Adrenal gland (tissue), 12 donors: Measurements from ENCODE around the gene OR6C76. TPM values are rescaled to one million over a fixed set of nuclear protein-coding genes. Genes with fewer than 3 reads are reported as not detected.
"Not testable (repeated sequence)": the region's sequence is repeated elsewhere in the genome, so short reads cannot be mapped to it uniquely, and the experiment has no call there.

Source experiments
- DNase-seq, 7 donors: peaks; one replicate each; pipeline ENCODE4 v3.0.0-alpha.2; 2019 to 2020
- H3K27ac ChIP-seq, 5 donors: fragments of 200-600 bp; sonication (generic) in 4 of 5; 1 replicate in 3 of 5; 2 replicates in 2 of 5; pipeline versions ENCODE4 v1.5.1 to v1.8.0; 2016 to 2020; ENCODE audit warnings: mild to moderate bottlenecking in 1 of 5
- H3K27me3 ChIP-seq: fragments of 200-600 bp; 2 replicates; pipeline ENCODE4 v1.8.0; 2021
- H3K36me3 ChIP-seq, 2 donors: fragments of 200-600 bp; replicated peaks in 1 of 2; 1 replicate in 1 of 2; 2 replicates in 1 of 2; pipeline versions ENCODE4 v1.5.1 to v1.8.0; 2018 to 2022
- H3K4me1 ChIP-seq, 2 donors: fragments of 200-600 bp; replicated peaks in 1 of 2; 1 replicate in 1 of 2; 2 replicates in 1 of 2; pipeline versions ENCODE4 v1.5.1 to v1.8.0; 2018 to 2021
- H3K4me3 ChIP-seq, 4 donors: fragments of 200-600 bp; sonication (generic) in 3 of 4; one replicate each; pipeline ENCODE4 v1.5.1; 2016 to 2018
- H3K9me3 ChIP-seq, 3 donors: fragments of 200-600 bp; sonication (generic) in 1 of 3; replicated peaks in 1 of 3; 1 replicate in 2 of 3; 2 replicates in 1 of 3; pipeline versions ENCODE4 v1.5.1 to v1.8.0; 2016 to 2021
- POLR2A ChIP-seq, 2 donors: fragments of 450-650 bp; IDR thresholded peaks; one replicate each; pipeline ENCODE4 v1.6.1; 2017; ENCODE audit warnings: antibody characterized with exemption in 2 of 2, mild to moderate bottlenecking in 2 of 2, moderate library complexity in 1 of 2
- WGBS, 4 donors: extraction: QIAGEN DNeasy Blood & Tissue Kit in 2 of 4; methylation state at CpG; one replicate each; pipeline versions ENCODE4 v1.1.5 to v1.1.7; 2013 to 2017; 5-methylcytosine and 5-hydroxymethylcytosine counted together
- intact Hi-C, 2 donors: fragments of 100-400 bp; cut with DNase I; formaldehyde crosslinking; loops; one replicate each; pipeline versions ENCODE4 v1.14.1 to v1.15.0; 2022 to 2023
- polyA plus RNA-seq, 3 donors: library from polyadenylated mRNA; stranded (reverse); fragments of 200-250 nt in 2 of 3; fragments of 350-450 nt in 1 of 3; fragmentation: Illumina TruSeq in 1 of 3; extraction: RNeasy Lipid Tissue Mini Kit (QIAGEN cat#74804) in 1 of 3; gene quantifications; one replicate each; pipeline ENCODE4 v1.2.3, GENCODE V29; 2013 to 2014
- total RNA-seq, 9 donors: library from RNA; depleted of rRNA in 4 of 9; stranded (reverse); fragments of >200 nt in 4 of 9; fragments of 120-200 nt in 1 of 9; fragmentation: NEBNext Ultra II Directional in 1 of 9; extraction: Animal tissue kit (Norgen Biotek cat#: 25700) in 1 of 9; gene quantifications; one replicate each; pipeline versions ENCODE4 v1.1.0 to v1.2.4, GENCODE V29; 2013 to 2023
- TF ChIP-seq, protein P1 (sequence below), 6 experiments: fragments of 450-650 bp in 4 of 6; fragments of 200-600 bp in 2 of 6; sonication (generic) in 1 of 6; IDR thresholded peaks; 1 replicate in 5 of 6; 2 replicates in 1 of 6; pipeline versions ENCODE4 v1.5.1 to v1.8.0; 2016 to 2021; ENCODE audit warnings: antibody characterized with exemption in 6 of 6, mild to moderate bottlenecking in 2 of 6, moderate library complexity in 1 of 6
- donor health status: healthy with polysubstance abuse.
- donor health status: Bipolar disorder and iron deficiency.
- donor health status: DM: yes; HTN: yes; CAD: no.
- donor health status: DM: no; HTN: no; CAD: no.
- donor health status: DM: no; HTN: no; CAD: no.
- donor health status: DM: yes; HTN: yes; CAD: no.

OR6C76 gene
- total and polyA plus RNA-seq, 12 donors = not detected

DNA sequence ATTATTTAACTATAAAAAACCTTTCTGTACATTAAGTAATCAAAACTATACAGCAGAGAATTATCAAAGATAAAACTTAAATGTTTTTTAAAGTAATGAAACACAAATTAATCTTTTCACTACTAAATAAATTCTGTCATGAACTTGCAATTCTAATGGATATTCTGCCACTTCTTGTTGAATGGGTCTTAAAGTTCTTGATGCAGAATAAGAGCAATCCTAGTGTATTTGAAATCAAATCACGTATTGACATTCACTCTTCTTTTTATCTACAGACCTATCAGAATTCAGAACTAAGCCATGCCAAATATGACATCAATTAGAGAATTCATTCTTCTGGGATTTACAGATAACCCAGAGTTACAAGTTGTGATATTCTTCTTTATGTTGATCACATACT lies 25.8 kb upstream of the OR6C76 start, which contains the start of gene OR6C65:
TSS of gene OR6C65 (plus strand) at position 301 of the 400 bp plus-strand sequence. CDS start at position 301, 0 bp downstream.
- no peaks in the 10 kb centered on the region for H3K36me3 ChIP-seq
- no peak for DNase-seq
- H3K4me3 ChIP-seq = no peak within 1 kb of the TSS
- no peaks in the 10 kb centered on the region for H3K27me3 ChIP-seq
- TF ChIP-seq POLR2A (IDR thresholded peaks at IDR 0.05) = no peak
- TF ChIP-seq, protein P1, sequence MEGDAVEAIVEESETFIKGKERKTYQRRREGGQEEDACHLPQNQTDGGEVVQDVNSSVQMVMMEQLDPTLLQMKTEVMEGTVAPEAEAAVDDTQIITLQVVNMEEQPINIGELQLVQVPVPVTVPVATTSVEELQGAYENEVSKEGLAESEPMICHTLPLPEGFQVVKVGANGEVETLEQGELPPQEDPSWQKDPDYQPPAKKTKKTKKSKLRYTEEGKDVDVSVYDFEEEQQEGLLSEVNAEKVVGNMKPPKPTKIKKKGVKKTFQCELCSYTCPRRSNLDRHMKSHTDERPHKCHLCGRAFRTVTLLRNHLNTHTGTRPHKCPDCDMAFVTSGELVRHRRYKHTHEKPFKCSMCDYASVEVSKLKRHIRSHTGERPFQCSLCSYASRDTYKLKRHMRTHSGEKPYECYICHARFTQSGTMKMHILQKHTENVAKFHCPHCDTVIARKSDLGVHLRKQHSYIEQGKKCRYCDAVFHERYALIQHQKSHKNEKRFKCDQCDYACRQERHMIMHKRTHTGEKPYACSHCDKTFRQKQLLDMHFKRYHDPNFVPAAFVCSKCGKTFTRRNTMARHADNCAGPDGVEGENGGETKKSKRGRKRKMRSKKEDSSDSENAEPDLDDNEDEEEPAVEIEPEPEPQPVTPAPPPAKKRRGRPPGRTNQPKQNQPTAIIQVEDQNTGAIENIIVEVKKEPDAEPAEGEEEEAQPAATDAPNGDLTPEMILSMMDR (IDR thresholded peaks at IDR 0.05) = no peak
- no peak within 1 kb of the TSS for H3K27ac ChIP-seq
- H3K4me1 ChIP-seq = no peaks in the 10 kb centered on the region
- WGBS, 4 donors = 74 to 83% (median 80%) methylated on average over 1 of the region's 1 CpG
- intact Hi-C loops = no loop called here
- H3K9me3 ChIP-seq = no peaks in the 10 kb centered on the region

DNA sequence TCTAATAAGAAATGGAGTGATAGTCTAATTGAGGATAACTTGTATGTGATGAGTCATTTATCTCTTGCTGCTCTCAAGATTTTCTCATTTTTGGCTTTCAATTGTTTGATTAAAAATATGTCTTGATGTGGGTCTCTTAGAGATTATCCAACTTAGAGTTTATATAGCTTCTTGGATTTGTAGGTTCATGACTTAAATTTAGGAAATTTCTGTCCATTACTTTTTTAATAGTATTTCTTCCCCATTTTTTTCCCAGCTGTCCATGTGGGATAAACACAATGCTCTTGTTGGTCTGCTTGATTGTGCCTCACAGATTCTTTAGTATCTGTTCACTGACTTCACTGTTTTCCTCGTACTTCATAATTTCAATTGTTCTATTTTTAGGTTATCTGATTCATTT lies 18.2 kb upstream of the OR6C76 start:
- no peak for DNase-seq
- intact Hi-C loops = no loop called here
- TF ChIP-seq POLR2A (IDR thresholded peaks at IDR 0.05) = no peak
- TF ChIP-seq, protein P1 (IDR thresholded peaks at IDR 0.05) = no peak
- no peak overlapping the region for H3K4me3 ChIP-seq
- no peaks in the 10 kb centered on the region for H3K27me3 ChIP-seq
- WGBS, 4 donors = 52 to 76% (median 63%) methylated on average over 1 of the region's 1 CpG
- H3K36me3 ChIP-seq = no peaks in the 10 kb centered on the region
- no peaks in the 10 kb centered on the region for H3K4me1 ChIP-seq
- H3K9me3 ChIP-seq = no peaks in the 10 kb centered on the region
- no peak overlapping the region for H3K27ac ChIP-seq

DNA sequence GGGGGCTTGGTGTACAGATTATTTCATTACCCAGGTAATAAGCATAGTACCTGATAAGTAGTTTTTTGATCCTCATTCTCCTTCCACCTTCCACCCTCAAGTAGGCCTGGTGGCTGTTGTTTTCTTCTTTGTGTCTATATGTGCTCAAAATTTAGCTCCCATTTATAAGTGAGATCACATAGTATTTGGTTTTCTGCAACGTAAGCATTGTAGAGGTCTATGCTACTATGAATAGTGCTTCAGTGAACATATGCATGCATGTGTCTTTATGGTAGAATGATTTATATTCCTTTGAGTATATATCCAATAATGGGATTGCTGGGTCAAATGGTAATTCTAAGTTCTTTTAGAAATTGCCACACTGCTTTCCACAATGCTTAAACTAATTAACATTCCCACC lies 16.9 kb upstream of the OR6C76 start:
- H3K27me3 ChIP-seq, intact Hi-C loops, H3K4me3 ChIP-seq, H3K4me1 ChIP-seq, H3K27ac ChIP-seq, DNase-seq, H3K9me3 ChIP-seq, H3K36me3 ChIP-seq: not testable (repeated sequence)
- WGBS, 4 donors = 71 to 93% (median 86%) methylated on average over 1 of the region's 1 CpG

DNA sequence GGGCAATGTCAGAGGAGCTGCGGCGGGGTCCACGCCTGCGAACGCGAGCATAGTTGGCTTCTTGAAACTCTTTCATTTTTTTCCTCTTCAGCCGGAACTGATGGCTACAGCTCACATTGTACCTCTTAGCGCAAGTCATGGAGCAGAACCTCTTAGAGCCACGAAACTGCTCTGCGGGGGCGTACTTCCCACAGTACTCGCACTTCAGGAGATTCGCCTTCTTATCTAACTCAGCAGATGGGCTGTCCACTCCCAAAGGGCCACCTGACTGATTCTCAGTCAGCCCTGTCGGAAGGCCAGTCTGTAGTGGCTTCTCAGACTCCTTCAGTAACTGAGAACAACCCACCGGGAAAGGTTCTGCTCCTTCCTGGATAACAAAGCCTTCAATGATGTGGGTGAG lies 13.9 kb upstream of the OR6C76 start:
- H3K4me3 ChIP-seq, H3K4me1 ChIP-seq, H3K27ac ChIP-seq, intact Hi-C loops, H3K9me3 ChIP-seq, DNase-seq, H3K36me3 ChIP-seq, H3K27me3 ChIP-seq: not testable (repeated sequence)
- 80 to 94% (median 91%) methylated on average over 15 of the region's 15 CpGs for WGBS, 4 donors

DNA sequence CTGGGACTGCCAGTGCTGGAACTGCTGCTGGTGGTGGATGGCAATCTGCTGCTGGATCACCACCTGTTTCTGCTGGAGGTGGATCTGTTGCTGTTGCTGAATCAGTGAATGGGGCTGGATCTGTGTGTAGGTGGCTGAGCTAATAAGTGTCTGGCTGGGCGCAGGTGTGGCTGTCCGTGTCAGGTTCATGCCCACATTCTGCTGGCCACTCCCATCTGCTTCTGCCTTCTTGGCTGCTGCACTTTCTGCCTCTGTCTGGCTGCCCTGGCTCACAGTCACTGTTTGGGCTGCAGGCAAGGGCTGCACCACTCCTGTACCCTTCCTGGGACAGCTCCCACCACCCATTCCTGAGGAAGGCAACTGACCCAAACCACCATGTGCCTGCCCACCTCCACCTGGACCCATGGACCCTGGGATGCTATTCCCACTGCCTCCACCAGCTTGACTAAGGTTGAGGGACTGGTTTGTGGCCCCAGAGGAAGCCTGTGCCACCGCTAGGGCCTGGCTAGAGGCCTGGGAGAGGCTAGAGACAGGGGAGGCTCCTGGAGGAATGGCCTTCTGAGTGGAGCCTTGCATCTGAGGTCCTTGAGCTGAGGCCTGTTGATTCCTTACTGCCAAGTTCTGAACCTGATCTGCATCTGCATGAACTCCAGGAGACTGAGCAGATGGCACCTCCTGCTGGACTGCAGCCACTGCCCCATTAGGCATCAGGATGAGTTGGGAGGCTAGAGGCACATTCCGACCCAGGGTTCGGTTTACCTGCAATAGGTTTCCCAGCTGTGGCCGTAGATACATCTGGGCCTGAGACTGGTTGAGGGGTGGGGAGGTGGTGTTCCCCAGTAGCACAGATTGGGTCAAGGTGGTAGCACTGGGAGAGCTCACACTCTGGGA lies 12.3 kb upstream of the OR6C76 start:
- intact Hi-C loops, H3K36me3 ChIP-seq, H3K4me3 ChIP-seq, H3K4me1 ChIP-seq, DNase-seq, H3K27me3 ChIP-seq, H3K9me3 ChIP-seq, H3K27ac ChIP-seq: not testable (repeated sequence)
- 94 to 95% (median 95%) methylated on average over 3 to 5 of the region's 6 CpGs for WGBS, 4 donors

DNA sequence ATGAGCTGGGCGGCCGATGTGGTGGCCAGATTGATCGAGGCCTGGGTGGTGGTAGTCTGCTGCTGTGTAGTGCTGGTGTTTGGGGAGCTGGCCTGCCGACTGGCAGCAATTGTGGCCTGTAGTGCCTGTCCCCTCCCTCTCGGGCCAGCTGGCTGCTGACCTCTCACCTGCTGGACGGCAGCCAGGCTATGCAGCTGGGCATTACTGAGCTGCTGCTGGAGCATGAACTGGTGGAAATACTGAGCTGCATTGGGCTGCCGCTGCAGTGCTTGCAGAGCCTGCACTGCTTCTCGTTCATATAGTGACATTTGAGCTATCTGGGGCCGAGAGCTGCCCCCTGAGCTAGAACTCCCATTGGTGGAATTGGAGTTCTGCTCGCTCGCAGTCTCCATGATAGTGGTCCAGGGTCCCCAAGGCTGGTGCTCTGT lies 11.6 kb upstream of the OR6C76 start:
- intact Hi-C loops, H3K36me3 ChIP-seq, H3K4me1 ChIP-seq, H3K27ac ChIP-seq, H3K9me3 ChIP-seq, H3K27me3 ChIP-seq, H3K4me3 ChIP-seq, DNase-seq: not testable (repeated sequence)
- 53 to 89% (median 55%) methylated on average over 5 to 11 of the region's 11 CpGs for WGBS, 4 donors

DNA sequence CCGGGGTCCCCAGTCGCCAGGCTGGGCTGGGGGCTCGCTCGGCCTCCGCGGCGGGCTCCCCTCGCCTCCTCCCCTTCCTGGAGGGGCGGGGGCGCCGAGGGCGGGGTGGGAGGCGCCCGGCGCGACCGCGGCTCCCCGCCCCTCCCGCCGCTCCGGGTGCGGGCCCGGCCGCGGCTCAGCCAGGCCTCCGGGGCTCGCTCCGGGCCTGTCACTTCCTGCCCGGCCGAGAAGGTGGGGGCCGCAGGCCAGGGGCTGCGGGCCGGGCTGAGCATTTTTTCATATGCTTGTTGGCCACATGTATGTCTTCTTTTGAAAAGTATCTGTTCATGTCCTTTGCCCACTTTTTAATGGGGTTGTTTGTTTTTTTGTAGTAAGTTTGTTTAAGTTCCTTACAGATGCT lies 11.2 kb upstream of the OR6C76 start:
- H3K4me1 ChIP-seq, DNase-seq, intact Hi-C loops, H3K9me3 ChIP-seq, H3K4me3 ChIP-seq, H3K27ac ChIP-seq, H3K27me3 ChIP-seq, H3K36me3 ChIP-seq: not testable (repeated sequence)
- whole genome bisulfite sequencing, 4 donors = 0 to 7% (median 3%) methylated on average over 1 to 7 of the region's 34 CpGs
